Thyroid gland (tissue), 4 donors: ENCODE results near the gene ACVR1B.

ENCODE experiments used
- CTCF ChIP-seq, 6 experiments: fragments of 200-600 bp in 3 of 6; fragments of 450-650 bp in 3 of 6; sonication (generic) in 3 of 6; IDR thresholded peaks; one replicate each; pipeline ENCODE4 v1.5.1; 2016 to 2019; ENCODE audit warnings: antibody characterized with exemption in 6 of 6, mild to moderate bottlenecking in 2 of 6, inconsistent platforms in 1 of 6, moderate library complexity in 1 of 6
- POLR2A ChIP-seq, 2 donors: fragments of 450-650 bp; IDR thresholded peaks; one replicate each; pipeline ENCODE4 v1.6.1; 2017; ENCODE audit warnings: antibody characterized with exemption in 2 of 2, mild to moderate bottlenecking in 2 of 2, moderate library complexity in 1 of 2

GRCh38 chr12:51914034-51914923, 37.2 kb upstream of the ACVR1B start:
- TF ChIP-seq CTCF (IDR thresholded peaks at IDR 0.05) (no peak), POLR2A (IDR thresholded peaks at IDR 0.05) (no peak)
